ENCODE measurements around the gene RASIP1. TPM values are rescaled to one million over a fixed set of nuclear protein-coding genes. Genes with fewer than 3 reads are reported as not detected.

RASIP1 gene
- total and polyA plus RNA-seq, 2 of the 8 experiments (the other 6 are each of a cell fraction or from before 2014, with no cell fraction given), result 9.3 to 11.4 TPM

DNA sequence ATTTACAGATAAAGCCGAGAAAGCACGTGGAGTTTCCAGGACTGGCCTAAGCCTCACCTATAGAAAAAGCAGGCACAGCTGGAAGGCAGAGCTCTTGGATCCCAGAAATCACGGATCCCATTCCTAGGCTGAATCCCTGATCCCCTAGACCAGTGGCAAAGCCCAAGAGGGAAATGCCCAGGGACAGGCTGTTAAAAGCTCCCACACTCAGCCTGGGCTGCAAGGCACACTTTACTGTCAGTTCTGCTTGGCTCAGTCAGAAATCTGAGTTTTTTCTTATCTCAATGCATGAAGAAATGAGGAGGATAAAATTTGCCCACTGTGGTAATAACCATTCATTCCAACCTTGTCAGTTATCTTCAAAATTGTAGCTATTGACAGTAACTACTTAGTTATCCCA, 52.6 kb downstream of the RASIP1 start:
- Histone ChIP-seq H3K9ac (replicated peaks in 1 of 4; ENCODE audit: extremely low read depth in 1 of 4, low read depth in 3 of 4, low read length in 3 of 4) (no peak overlapping the region), H2BK20ac (ENCODE audit: low read length) (no peak overlapping the region), H3K79me1 (ENCODE audit: low read depth, low read length) (no peaks in the 10 kb centered on the region), H2BK15ac (ENCODE audit: low read length) (no peak overlapping the region), H3K23ac (ENCODE audit: insufficient read length) (no peak overlapping the region), H3K4ac (replicated peaks; ENCODE audit: insufficient read length, low read depth, low read length) (no peak overlapping the region), H3K36me3 (ENCODE audit: control insufficient read depth in 2 of 4, insufficient read depth in 4 of 4, low read length in 3 of 4) (no peaks in the 10 kb centered on the region), H3K56ac (replicated peaks; ENCODE audit: insufficient read length, low read depth, low read length) (no peak overlapping the region), H4K91ac (replicated peaks; ENCODE audit: insufficient read length, low read length) (no peak overlapping the region), H4K5ac (ENCODE audit: insufficient read length, low read depth, low read length) (no peak overlapping the region), H3K79me2 (ENCODE audit: control insufficient read depth in 1 of 2, insufficient read depth in 2 of 2, low read length in 2 of 2) (no peaks in the 10 kb centered on the region), H3K18ac (ENCODE audit: extremely low read depth, low read length) (no peak overlapping the region), H2BK12ac (ENCODE audit: low read depth, low read length) (no peak overlapping the region), H4K20me1 (replicated peaks in 1 of 2; ENCODE audit: control insufficient read depth in 1 of 2, insufficient read depth in 2 of 2, low read length in 2 of 2) (no peaks in the 10 kb centered on the region), H3K4me2 (ENCODE audit: insufficient read depth in 1 of 2, low read depth in 2 of 2, low read length in 2 of 2) (no peak overlapping the region), H2AFZ (ENCODE audit: low read length) (no peak overlapping the region), H3K27me3 (replicated peaks in 1 of 4; ENCODE audit: control insufficient read depth in 3 of 4, extremely low read depth in 1 of 4, insufficient read depth in 3 of 4, low read length in 3 of 4) (no peaks in the 10 kb centered on the region), H3K4me3 (ENCODE audit: extremely low read depth in 1 of 4, insufficient read depth in 2 of 4, low read depth in 3 of 4, low read length in 4 of 4) (no peak overlapping the region), H3K23me2 (ENCODE audit: low read depth, low read length) (no peaks in the 10 kb centered on the region), H3K4me1 (replicated peaks in 1 of 4; ENCODE audit: control insufficient read depth in 3 of 4, insufficient read depth in 4 of 4, low read length in 3 of 4) (no peaks in the 10 kb centered on the region), H2BK5ac (ENCODE audit: low read depth, low read length) (no peak overlapping the region), H3K14ac (ENCODE audit: insufficient read length) (no peak overlapping the region), H3K9me3 (ENCODE audit: insufficient read depth in 2 of 2, low read depth in 1 of 2, low read length in 1 of 2) (no peaks in the 10 kb centered on the region), H3K27ac (ENCODE audit: low read depth, low read length) (no peak overlapping the region), H4K8ac (ENCODE audit: extremely low read depth, insufficient read depth, low read length) (no peak overlapping the region), H2BK120ac (replicated peaks; ENCODE audit: low read depth, low read length) (no peak overlapping the region), H2AK5ac (ENCODE audit: low read depth, low read length) (no peak overlapping the region)
- ChIA-PET POLR2A (ENCODE audit: partially characterized antibody) (interaction anchor here (0.7 to 1.9 kb wide), 3 partner anchors 8 to 73 kb away, joined by 3 to 7 read pairs (median 4); partner anchors contain the start of genes FAM83E and FUT2), CTCF (ENCODE audit: partially characterized antibody) (interaction anchor here (0.7 to 1.8 kb wide), 2 partner anchors 25 to 52 kb away, joined by 3 to 6 read pairs; no protein-coding TSS in a partner anchor)
- WGBS, 2 experiments (ENCODE audit: extremely low coverage in 1 of 2, insufficient coverage in 1 of 2, insufficient read length in 1 of 2, insufficient replicate concordance in 2 of 2, low coverage in 1 of 2, low lambda C conversion rate in 2 of 2, missing lambda C conversion rate in 1 of 2), result 93% methylated on average over 3 of the region's 3 CpGs; no CpG with 5 or more reads in 1 of the 2 experiments
- DNase-seq (ENCODE audit: low read depth in 1 of 2, low spot score in 2 of 2), result no peak
- FAIRE-seq, result no peak
- TF ChIP-seq PHF8 (conservative IDR thresholded peaks at IDR 0.05; ENCODE audit: low read depth, low read length) (no peak), ASH2L (IDR thresholded peaks at IDR 0.05; ENCODE audit: low read length) (no peak), CREB1 (IDR thresholded peaks at IDR 0.05) (no peak), RBBP5 (IDR thresholded peaks at IDR 0.05; ENCODE audit: borderline replicate concordance, low read depth, low read length) (no peak), SIX5 (IDR thresholded peaks at IDR 0.05; ENCODE audit: low read depth, low read length) (no peak), POLR2AphosphoS5 (IDR thresholded peaks at IDR 0.05; ENCODE audit: low read depth, low read length) (no peak), TAF1 (IDR thresholded peaks at IDR 0.05; ENCODE audit: low read depth, low read length) (no peak), SP1 (IDR thresholded peaks at IDR 0.05; ENCODE audit: low read depth, low read length) (no peak), SP2 (IDR thresholded peaks at IDR 0.05; ENCODE audit: low read length) (no peak)

Data from H1 (cell line).